HG03520 (cell line): ENCODE measurements around the gene ZNF385A.

ENCODE experiments used
- ATAC-seq: cut with Tn5 transposase; IDR thresholded peaks from one replicate; pipeline ENCODE4 v1.9.1; 2021; ENCODE audit warnings: mild to moderate bottlenecking, moderate library complexity; ENCODE audit not compliant: unreplicated experiment

The ZNF385A gene

GRCh38 chr12:54416687-54417603, 32.4 kb upstream of the ZNF385A start:
- no peak for ATAC-seq

DNA sequence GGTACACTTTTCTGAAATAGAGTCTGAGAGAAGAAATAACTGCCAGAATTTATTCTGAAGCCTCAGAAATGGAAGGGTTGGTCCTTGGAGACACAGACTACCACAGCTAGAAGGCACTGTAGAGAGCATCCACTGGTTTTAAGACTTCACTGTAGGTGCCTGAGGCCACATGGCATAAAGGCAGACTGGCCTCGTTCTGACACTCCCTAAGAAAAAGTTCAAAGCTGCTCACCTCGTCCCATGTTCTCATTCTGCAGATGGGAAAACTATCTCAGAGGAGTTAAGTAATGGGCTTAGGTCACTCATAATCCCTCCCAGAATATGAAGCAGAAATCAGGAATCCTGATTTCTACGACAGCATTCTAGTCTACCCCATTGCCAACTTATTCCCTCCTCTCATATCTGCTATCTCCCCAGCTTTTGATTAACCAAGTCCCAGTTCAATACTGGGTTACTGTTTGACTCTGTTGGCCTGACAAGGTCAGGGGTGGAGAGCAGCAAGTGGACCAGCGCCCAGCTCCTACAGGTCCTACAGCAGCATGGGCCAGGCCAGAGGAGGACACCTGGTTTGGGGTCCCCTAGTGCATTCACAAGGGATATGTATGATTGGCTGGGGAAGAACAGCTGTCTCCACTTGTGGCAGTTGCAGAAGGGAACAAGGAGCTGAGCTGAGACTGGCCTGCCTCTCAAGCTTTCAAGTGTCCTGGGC, 30.8 kb upstream of the ZNF385A start:
- ATAC-seq, result no peak

- no peak for ATAC-seq
Measured at GRCh38 chr12:54413284-54414190, 29.0 kb upstream of the ZNF385A start.

- ATAC-seq, result no peak
Measured at GRCh38 chr12:54412786-54413185, 28.3 kb upstream of the ZNF385A start.

GRCh38 chr12:54412348-54412747, 27.8 kb upstream of the ZNF385A start:
- no peak for ATAC-seq

- ATAC-seq, result no peak
Measured at GRCh38 chr12:54411391-54412241, 27.1 kb upstream of the ZNF385A start.

DNA sequence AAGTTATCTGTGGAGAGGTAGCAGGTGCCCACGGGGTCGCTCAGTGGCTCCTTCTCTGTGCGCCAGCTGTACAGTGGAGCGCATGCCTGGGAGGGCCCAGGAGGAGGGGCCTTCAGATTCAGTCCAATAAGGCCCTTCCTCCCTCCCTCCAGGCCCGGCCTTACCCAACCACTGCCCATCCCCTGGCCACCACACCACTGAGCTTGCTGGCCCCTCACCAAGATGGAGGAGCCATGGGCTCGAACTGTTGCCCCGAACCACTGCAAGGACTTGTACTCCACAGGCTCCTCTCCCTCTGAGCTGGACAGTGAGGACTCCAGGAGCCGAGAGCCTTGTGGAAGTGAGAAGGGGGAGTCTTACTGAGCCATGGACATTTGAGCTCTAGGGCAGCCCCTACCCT, 24.7 kb upstream of the ZNF385A start:
- no peak for ATAC-seq

- no peak for ATAC-seq
Measured at GRCh38 chr12:54407183-54407905, 22.8 kb upstream of the ZNF385A start.

GRCh38 chr12:54405573-54405972, 21.0 kb upstream of the ZNF385A start:
- no peak for ATAC-seq

GRCh38 chr12:54405106-54405505, 20.6 kb upstream of the ZNF385A start:
- no peak for ATAC-seq

DNA sequence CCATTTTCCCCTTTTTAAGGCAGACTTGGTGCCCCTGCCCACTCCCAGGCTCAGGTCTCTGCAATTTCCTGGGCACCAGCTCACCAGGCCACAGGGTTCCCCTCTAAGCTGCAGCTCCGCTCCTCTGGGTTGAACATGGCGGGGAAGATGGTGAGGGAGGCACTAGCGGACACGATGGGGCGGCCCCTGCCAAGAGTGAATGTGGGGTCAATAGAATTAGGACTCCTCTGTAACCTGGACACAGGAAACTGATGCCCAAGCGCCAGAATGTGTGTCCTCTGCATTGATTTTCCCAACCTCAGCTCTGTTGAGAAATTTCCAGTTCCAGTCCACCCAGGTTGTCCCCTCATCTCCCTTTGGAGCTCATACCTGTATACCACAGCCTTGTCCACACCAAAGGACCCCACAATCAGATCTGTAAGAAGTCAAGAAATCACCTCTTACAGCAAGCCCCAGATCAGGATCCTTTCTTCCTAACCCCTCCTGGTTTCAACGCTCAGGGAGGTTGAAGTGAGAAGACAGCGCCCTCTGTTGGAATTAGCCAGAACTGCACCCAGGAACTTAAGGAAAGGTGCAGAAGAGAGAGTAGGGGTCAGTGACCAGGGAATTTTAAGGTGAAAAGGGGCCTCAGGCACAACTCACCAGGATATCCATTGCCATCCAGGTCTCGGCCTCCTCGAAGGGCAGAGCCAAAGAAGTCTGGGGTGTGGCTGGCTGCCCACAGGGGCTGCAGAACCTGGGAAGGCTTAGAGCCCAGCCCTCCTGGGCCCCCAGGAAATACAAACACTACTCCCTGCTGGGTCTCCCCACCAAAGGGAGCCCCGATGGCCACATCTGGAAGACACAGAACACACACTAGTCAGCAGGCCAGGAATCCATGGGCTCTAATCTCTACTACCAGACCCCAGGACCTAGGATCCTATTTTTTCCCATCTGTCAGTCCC, 19.8 kb upstream of the ZNF385A start:
- ATAC-seq, result no peak

DNA sequence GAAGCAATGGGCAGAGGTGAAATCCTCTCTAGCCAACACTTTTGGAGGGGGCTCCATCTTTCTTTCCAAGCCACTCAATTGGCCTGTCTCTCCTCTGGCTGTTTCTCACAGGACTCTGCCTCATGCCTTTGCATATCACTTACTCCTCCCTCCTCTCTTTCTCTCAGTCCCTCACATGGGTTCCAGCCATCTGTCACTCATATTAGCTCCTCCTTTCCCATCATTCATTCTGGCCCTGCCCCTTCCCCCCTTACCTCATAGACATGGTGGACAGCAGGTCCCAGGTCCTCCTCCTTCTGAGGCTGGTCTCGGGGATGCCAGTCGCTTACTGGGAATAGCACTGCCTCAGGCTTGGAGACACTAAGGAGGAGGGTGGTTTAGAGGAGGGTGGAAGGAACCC, 16.6 kb upstream of the ZNF385A start:
- no peak for ATAC-seq

DNA sequence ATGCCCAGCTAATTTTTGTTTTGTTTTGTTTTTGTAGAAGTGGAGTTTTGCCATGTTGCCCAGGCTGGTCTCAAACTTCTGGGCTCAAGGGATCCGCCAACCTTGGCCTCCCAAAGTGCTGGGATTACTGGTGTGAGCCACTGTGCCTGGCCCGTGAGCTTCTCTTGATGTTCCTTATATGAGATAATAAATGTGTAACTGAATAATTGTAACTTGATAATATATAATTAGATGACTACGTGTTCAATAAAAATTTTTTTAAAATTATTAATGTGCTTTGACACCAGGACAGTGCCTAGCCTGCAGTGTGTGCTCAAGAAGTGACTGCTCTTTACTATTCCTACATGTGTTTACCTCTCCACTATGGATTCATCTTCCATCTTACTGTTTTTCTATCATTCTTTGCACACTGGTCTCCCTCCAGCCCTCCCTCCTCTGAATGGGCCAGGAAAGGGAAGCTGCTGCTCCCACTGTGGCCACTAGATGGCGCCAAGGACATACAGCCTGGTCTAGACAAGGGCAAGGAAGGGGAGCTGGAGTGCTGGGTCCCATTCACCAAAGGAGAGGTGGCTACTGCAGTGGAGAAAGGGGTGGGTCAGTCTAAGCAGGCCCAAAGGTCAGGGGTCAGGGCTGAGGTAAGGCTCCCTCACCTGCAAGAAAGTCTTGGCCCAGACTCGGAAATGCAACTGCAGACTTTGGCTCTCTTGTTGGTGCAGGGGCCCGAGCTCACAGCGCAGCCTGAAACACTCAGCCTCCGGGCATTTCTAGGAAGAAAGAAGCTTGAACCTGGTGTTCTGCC, 14.7 kb upstream of the ZNF385A start:
- ATAC-seq, result peak; percentile 75

- ATAC-seq, result no peak
Measured at GRCh38 chr12:54398218-54398617, 13.7 kb upstream of the ZNF385A start.

DNA sequence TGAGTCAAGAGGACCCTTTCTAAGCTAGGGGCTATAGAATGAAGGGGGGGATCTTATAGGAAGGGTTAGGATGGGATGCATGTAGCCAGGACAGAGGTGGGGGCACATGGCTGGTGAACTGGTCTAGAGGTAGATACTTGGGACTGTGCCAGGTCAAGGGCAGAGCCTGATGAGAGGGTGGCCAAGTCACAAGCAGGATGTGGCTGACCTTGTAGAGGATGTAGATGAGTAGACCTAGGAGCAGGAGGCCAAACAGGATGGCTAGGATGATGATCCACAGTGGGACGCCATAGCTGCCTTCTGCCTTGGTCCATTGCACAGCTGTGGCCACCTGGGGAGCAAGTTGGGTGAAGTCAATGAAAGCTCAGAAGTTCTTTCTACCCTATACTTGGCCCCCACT, 12.6 kb upstream of the ZNF385A start:
- ATAC-seq, result no peak

GRCh38 chr12:54395545-54395944, 11.0 kb upstream of the ZNF385A start:
- ATAC-seq, result no peak

DNA sequence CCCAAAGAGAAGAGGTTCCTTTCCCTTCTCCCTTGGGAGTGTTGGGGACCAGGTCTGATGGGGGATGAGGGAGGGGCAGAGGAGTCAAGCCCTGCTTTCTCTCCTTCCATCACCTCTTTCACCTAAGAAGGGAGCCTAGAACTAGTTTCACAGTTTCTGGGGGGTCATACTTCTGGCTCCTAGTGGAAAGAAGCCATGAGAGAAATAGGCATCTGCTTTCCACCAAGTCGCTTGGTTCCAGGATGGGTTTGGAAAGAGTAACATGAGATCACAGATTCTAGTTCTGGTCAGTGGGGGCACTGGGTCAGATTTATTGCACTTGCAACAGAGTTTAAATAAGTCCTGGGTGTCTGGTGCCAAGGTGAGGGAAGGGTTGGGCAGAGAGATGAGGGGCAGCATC, 10.5 kb upstream of the ZNF385A start:
- ATAC-seq, result no peak

- ATAC-seq, result no peak
Measured at GRCh38 chr12:54394281-54394719, 9.8 kb upstream of the ZNF385A start.
